BJ (cell line): ENCODE data around the gene HYDIN. TPM values are rescaled to one million over a fixed set of nuclear protein-coding genes. Genes with fewer than 3 reads are reported as not detected.

ENCODE experiments used
- CTCF ChIA-PET: fragments of 350-600 bp; formaldehyde crosslinking; extraction: SDS; loops from one replicate; lab custom pipeline; 2021; ENCODE audit warnings: antibody characterized with exemption, inconsistent platforms; lab: Yijun Ruan, JAX
- POLR2A ChIA-PET: fragments of 300-600 bp; sonication (Branson Sonifier 250); formaldehyde crosslinking; extraction: SDS; loops from one replicate; lab custom pipeline; 2021; ENCODE audit warnings: antibody characterized with exemption; lab: Charles Lee
- DNase-seq: peaks from one replicate; pipeline ENCODE4 v3.0.0-alpha.2; 2011; ENCODE audit warnings: low read depth
- H3K27me3 ChIP-seq: 2 replicates; pipeline ENCODE4 v1.6.0; 2011; ENCODE audit warnings: low read length; ENCODE audit not compliant: control insufficient read depth, insufficient read depth
- H3K36me3 ChIP-seq: 2 replicates; pipeline ENCODE4 v1.5.1; 2011; ENCODE audit warnings: low read length; ENCODE audit not compliant: control insufficient read depth, insufficient read depth
- H3K4me3 ChIP-seq: 2 replicates; pipeline ENCODE4 v1.5.1; 2011; ENCODE audit warnings: low read depth, mild to moderate bottlenecking, control low read depth, low read length
- polyA plus RNA-seq: library from polyadenylated mRNA; depleted of rRNA; stranded (reverse); fragments of >200 nt; gene quantifications from 2 replicates; pipeline ENCODE4 v1.2.3, GENCODE V29; 2011
- TF ChIP-seq, protein P1 (sequence below): IDR thresholded peaks from 2 replicates; pipeline ENCODE4 v1.5.1; 2011; ENCODE audit warnings: low read depth, mild to moderate bottlenecking, control low read depth, inconsistent platforms, low read length, moderate library complexity; ENCODE audit not compliant: insufficient read depth

HYDIN gene
- polyA plus RNA-seq, 1 experiment, result 0.47 TPM

DNA sequence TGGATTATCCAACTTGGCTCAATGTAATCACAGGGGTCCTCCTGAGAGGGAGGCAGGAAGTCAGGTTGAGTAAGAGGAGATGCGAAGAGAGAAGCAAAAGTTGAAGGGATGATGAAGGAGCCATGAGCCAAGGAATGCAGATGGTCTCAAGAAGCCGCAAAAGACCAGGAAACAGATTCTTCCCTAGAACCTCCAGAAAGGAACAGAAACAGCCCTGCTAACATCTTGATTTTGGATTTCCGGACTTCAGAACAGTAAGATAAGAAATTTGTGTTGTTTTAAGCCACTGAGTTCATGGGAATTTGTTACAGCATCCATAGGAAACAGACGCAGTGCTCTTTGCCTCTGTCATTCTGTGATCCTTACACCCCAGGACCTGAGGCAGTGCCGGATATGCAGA is 31.9 kb upstream of the HYDIN start:
- Histone ChIP-seq H3K4me3 (no peak overlapping the region), H3K27me3 (peaks cover 2% of the 10 kb centered on the region; the same call in 1 of the 2 replicates), H3K36me3 (no peaks in the 10 kb centered on the region)
- POLR2A ChIA-PET, result no interaction called here
- CTCF ChIA-PET, result no interaction called here
- DNase-seq, result no peak
- TF ChIP-seq, protein P1, sequence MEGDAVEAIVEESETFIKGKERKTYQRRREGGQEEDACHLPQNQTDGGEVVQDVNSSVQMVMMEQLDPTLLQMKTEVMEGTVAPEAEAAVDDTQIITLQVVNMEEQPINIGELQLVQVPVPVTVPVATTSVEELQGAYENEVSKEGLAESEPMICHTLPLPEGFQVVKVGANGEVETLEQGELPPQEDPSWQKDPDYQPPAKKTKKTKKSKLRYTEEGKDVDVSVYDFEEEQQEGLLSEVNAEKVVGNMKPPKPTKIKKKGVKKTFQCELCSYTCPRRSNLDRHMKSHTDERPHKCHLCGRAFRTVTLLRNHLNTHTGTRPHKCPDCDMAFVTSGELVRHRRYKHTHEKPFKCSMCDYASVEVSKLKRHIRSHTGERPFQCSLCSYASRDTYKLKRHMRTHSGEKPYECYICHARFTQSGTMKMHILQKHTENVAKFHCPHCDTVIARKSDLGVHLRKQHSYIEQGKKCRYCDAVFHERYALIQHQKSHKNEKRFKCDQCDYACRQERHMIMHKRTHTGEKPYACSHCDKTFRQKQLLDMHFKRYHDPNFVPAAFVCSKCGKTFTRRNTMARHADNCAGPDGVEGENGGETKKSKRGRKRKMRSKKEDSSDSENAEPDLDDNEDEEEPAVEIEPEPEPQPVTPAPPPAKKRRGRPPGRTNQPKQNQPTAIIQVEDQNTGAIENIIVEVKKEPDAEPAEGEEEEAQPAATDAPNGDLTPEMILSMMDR, result no peak

DNA sequence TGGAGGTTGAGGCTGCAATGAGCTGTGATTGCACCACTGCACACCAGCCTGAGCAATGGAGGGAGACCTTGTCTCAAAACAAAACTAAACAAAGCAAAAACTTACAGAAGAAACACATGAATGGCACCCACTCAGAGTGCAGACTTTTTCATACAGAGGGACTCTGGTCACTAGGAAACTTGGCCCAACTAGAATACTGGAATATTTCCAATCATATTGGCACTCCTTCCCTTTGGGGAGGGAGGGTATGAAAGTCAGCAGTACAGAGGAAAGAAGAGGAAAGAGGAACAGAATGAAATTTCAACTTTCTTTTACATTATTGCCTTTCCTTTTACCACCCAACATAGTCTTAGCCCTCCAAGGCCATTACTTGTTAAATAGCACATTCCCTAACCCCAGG is 30.5 kb upstream of the HYDIN start:
- H3K36me3 ChIP-seq, result no peaks in the 10 kb centered on the region
- H3K4me3 ChIP-seq, result no peak overlapping the region
- CTCF ChIA-PET, result no interaction called here
- peaks cover 2% of the 10 kb centered on the region; the same call in 1 of the 2 replicates for H3K27me3 ChIP-seq
- no peak for DNase-seq
- POLR2A ChIA-PET, result no interaction called here
- TF ChIP-seq, protein P1, result no peak

DNA sequence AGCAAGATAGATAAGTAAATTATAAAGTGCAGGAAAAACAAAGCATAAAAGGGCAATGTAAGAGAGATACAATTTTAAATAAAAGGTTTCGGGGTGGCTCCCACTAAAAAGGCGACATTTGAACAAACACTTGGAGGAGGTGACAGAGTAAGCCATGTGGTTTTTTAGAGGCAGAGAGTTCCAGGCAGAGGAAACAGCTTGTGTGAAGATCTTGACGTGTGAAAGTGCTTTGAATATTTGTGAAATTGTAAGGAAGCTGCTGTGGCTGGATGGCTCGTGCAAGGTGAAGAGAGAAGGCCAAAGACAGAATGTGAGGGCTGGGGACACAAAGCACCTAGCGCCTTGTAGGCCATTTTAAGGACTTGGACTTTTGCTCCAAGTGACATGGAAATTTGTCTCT is 28.6 kb upstream of the HYDIN start:
- CTCF ChIA-PET, result no interaction called here
- Histone ChIP-seq H3K36me3 (no peaks in the 10 kb centered on the region), H3K4me3 (no peak overlapping the region), H3K27me3 (peaks cover 2% of the 10 kb centered on the region; the same call in 1 of the 2 replicates)
- POLR2A ChIA-PET, result no interaction called here
- no peak for DNase-seq
- TF ChIP-seq, protein P1, result no peak

DNA sequence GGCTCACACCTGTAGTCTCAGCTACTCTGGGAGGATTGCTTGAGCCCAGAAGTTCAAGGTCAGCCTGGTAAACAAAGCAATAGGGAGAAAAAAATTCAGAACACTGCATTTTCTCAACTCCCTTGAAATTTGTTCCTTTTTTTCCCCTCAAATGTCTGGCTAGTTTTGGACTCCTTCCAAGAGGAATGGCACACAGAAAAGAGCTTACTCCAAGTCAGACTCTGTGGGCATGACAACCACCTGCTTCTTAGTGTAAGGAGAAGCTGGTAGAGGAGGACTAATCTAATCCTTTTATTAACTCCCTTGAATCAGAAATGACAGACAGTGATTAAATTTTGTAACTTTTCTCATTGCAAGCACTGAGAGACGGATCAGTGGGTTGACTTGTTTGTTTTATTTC is 27.9 kb upstream of the HYDIN start:
- POLR2A ChIA-PET, result no interaction called here
- Histone ChIP-seq H3K36me3 (no peaks in the 10 kb centered on the region), H3K27me3 (peaks cover 2% of the 10 kb centered on the region; the same call in 1 of the 2 replicates), H3K4me3 (no peak overlapping the region)
- TF ChIP-seq, protein P1, result no peak
- CTCF ChIA-PET, result no interaction called here
- DNase-seq, result no peak

DNA sequence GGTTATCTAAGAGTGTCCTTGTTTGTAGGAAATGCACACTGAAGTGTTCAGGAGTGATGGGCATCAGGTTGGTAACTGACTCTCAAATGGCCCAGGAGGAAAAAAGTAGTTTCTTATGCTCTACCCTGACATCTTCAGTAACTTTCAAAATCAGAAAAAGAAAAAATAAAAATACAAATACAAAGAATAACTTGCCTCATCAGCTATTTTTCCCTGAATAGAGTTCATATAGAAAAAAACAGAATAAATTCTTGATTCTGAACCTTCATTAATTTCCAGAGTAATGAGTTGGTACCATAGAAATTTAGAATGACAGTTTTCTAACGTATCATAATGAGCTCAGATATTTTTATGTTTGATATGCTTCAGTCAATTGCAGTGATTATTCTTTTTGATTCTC is 27.2 kb upstream of the HYDIN start:
- DNase-seq, result no peak
- Histone ChIP-seq H3K4me3 (no peak overlapping the region), H3K36me3 (no peaks in the 10 kb centered on the region), H3K27me3 (peaks cover 2% of the 10 kb centered on the region; the same call in 1 of the 2 replicates)
- TF ChIP-seq, protein P1, result no peak
- ChIA-PET POLR2A (no interaction called here), CTCF (no interaction called here)
